Testis (tissue), 2 donors: ENCODE measurements around the gene PDE4B.
"Not testable (repeated sequence)": the region's sequence is repeated elsewhere in the genome, so short reads cannot be mapped to it uniquely, and the experiment has no call there.

Source experiments
- CTCF ChIP-seq, 3 experiments: fragments of 450-650 bp in 2 of 3; fragments of 200-600 bp in 1 of 3; sonication (generic) in 1 of 3; IDR thresholded peaks; one replicate each; pipeline ENCODE4 v1.5.1; 2016 to 2019; ENCODE audit warnings: antibody characterized with exemption in 3 of 3, mild to moderate bottlenecking in 2 of 3, moderate library complexity in 1 of 3
- POLR2A ChIP-seq: fragments of 450-650 bp; IDR thresholded peaks from one replicate; pipeline ENCODE4 v1.6.1; 2017; ENCODE audit warnings: antibody characterized with exemption, mild to moderate bottlenecking, moderate library complexity

- TF ChIP-seq CTCF (IDR thresholded peaks at IDR 0.05); POLR2A: not testable (repeated sequence)
Observed at GRCh38 chr1:66420171-66420570, 627.5 kb downstream of the PDE4B start.
